Panc1 (cell line): Measurements from ENCODE around the gene OSTF1. TPM values are rescaled to one million over a fixed set of nuclear protein-coding genes. Genes with fewer than 3 reads are reported as not detected.

Experiments
- ATAC-seq: fragments of 200-7000 bp; cut with Tn5 transposase; 2 replicates; pipeline ENCODE4 v1.9.1; 2020; ENCODE audit warnings: mild to moderate bottlenecking, moderate library complexity
- BruUV-seq: library from RNA; stranded (reverse); fragments of 400-500 nt; replicated peaks from 2 replicates; lab custom pipeline; 2021; lab: Mats Ljungman, UMichigan
- CTCF ChIA-PET: fragments of 300-600 bp; sonication (Branson Sonifier 250); formaldehyde crosslinking; loops from one replicate; lab custom pipeline; 2022; ENCODE audit warnings: antibody characterized with exemption; lab: Charles Lee
- POLR2A ChIA-PET: fragments of 300-600 bp; sonication (Branson Sonifier 250); formaldehyde crosslinking; loops from one replicate; lab custom pipeline; 2022; ENCODE audit warnings: antibody characterized with exemption; lab: Charles Lee
- DNase-seq: peaks from one replicate; pipeline ENCODE4 v3.0.0-alpha.2; 2010; ENCODE audit warnings: low read depth, low spot score
- H3K27ac ChIP-seq: 2 replicates; pipeline ENCODE4 v1.5.1; 2011; ENCODE audit warnings: mild to moderate bottlenecking, low read length, inconsistent platforms
- H3K27me3 ChIP-seq: fragments of 200-500 bp; sonication (Bioruptor generic); 2 replicates; pipeline ENCODE4 v1.6.0; 2014; ENCODE audit warnings: low read length, inconsistent platforms; ENCODE audit not compliant: control insufficient read depth, insufficient read depth
- H3K36me3 ChIP-seq: fragments of 200-500 bp; sonication (Bioruptor generic); 2 replicates; pipeline ENCODE4 v1.5.1; 2014; ENCODE audit warnings: inconsistent platforms, mild to moderate bottlenecking, low read length, moderate library complexity; ENCODE audit not compliant: control insufficient read depth, insufficient read depth
- H3K4me1 ChIP-seq: 2 replicates; pipeline ENCODE4 v1.5.1; 2011; ENCODE audit warnings: inconsistent platforms, mild to moderate bottlenecking, low read length, moderate library complexity; ENCODE audit not compliant: control insufficient read depth, insufficient read depth
- H3K4me3 ChIP-seq, 2 experiments: 2 replicates each; pipeline ENCODE4 v1.5.1; 2011 to 2012; ENCODE audit warnings: low read depth in 2 of 2, low read length in 2 of 2, mild to moderate bottlenecking in 2 of 2, inconsistent platforms in 1 of 2, moderate library complexity in 1 of 2
- H3K9me3 ChIP-seq: fragments of 200-500 bp; sonication (Bioruptor generic); 2 replicates; pipeline ENCODE4 v1.5.1; 2014; ENCODE audit warnings: low read depth, mild to moderate bottlenecking, inconsistent platforms, low read length, moderate library complexity; ENCODE audit not compliant: control insufficient read depth, insufficient read depth
- CTCF ChIP-seq: fragments of 450-650 bp; IDR thresholded peaks from 2 replicates; pipeline ENCODE4 v1.5.1; 2017; ENCODE audit warnings: mild to moderate bottlenecking
- POLR2AphosphoS5 ChIP-seq: IDR thresholded peaks from 2 replicates; pipeline ENCODE4 v1.6.1; 2012; ENCODE audit warnings: mild to moderate bottlenecking, low read depth, low read length, moderate library complexity
- REST ChIP-seq, 2 experiments: IDR thresholded peaks; 2 replicates each; pipeline ENCODE4 v1.6.1; 2011 to 2012; ENCODE audit warnings: low read depth in 2 of 2, control low read depth in 1 of 2, low read length in 1 of 2, mild to moderate bottlenecking in 1 of 2, moderate library complexity in 1 of 2; ENCODE audit not compliant: insufficient read depth in 1 of 2
- SIN3A ChIP-seq: IDR thresholded peaks from 2 replicates; pipeline ENCODE4 v1.6.1; 2012; ENCODE audit warnings: low read depth, mild to moderate bottlenecking, low read length, moderate library complexity, borderline replicate concordance; ENCODE audit not compliant: insufficient read depth
- TCF7L2 ChIP-seq: IDR thresholded peaks from 2 replicates; pipeline ENCODE4 v1.6.1; 2011; ENCODE audit warnings: mild to moderate bottlenecking, low read depth, low read length, inconsistent platforms
- in situ Hi-C: cut with HindIII; loops from 2 replicates; pipeline ENCODE4 v1.10.0; 2016; ENCODE audit warnings: low sequenced_read_pairs, low pct_unique_long_range_greater_than_20kb
- intact Hi-C: fragments of 100-400 bp; cut with micrococcal nuclease; formaldehyde crosslinking; loops from one replicate; pipeline ENCODE4 v1.10.0; 2022; ENCODE audit not compliant: unreplicated experiment
- total RNA-seq: library from RNA; stranded (reverse); gene quantifications from one replicate; pipeline ENCODE4 v1.2.1, GENCODE V29; 2021; ENCODE audit not compliant: unreplicated experiment

Gene OSTF1
- total RNA-seq, 1 experiment from 2014 or later: 24.6 TPM

- no peak for DNase-seq
- Histone ChIP-seq H3K27ac (no peak overlapping the region), H3K27me3 (peaks cover 2% of the 10 kb centered on the region; the same call in 1 of the 2 replicates), H3K4me1 (no peaks in the 10 kb centered on the region), H3K36me3 (no peaks in the 10 kb centered on the region), H3K4me3 (no peak overlapping the region), H3K9me3 (no peaks in the 10 kb centered on the region)
- in situ Hi-C loops (no loop called here), intact Hi-C loops (no loop called here)
- no TSS peak for BruUV-seq
- ATAC-seq: no peak
- ChIA-PET POLR2A (no interaction called here), CTCF (no interaction called here)
- TF ChIP-seq POLR2AphosphoS5: no peak
- TF ChIP-seq SIN3A: no peak
- no peak for TF ChIP-seq CTCF
Observed at GRCh38 chr9:75188756-75189155, 100.4 kb downstream of the OSTF1 start.

GRCh38 chr9:75190762-75191161 is 102.4 kb downstream of the OSTF1 start:
- Histone ChIP-seq H3K9me3 (no peaks in the 10 kb centered on the region), H3K36me3 (no peaks in the 10 kb centered on the region), H3K27me3 (peaks cover 2% of the 10 kb centered on the region; the same call in 1 of the 2 replicates), H3K4me1 (no peaks in the 10 kb centered on the region), H3K27ac (no peak overlapping the region), H3K4me3 (no peak overlapping the region)
- BruUV-seq: no TSS peak
- in situ Hi-C loops (no loop called here), intact Hi-C loops (no loop called here)
- ChIA-PET POLR2A (no interaction called here), CTCF (no interaction called here)
- no peak for TF ChIP-seq CTCF
- no peak for TF ChIP-seq REST (IDR thresholded peaks at IDR 0.05; ENCODE audit: insufficient read depth in 1 of 2, low read depth in 2 of 2, low read length in 1 of 2)
- no peak for TF ChIP-seq TCF7L2
- TF ChIP-seq SIN3A: no peak
- no peak for TF ChIP-seq POLR2AphosphoS5
- ATAC-seq: no peak
- DNase-seq: no peak

Other genes starting within 250 kb of the OSTF1 start
- 0.05 TPM for gene TRPM6, start 200.6 kb upstream of the OSTF1 start, total RNA-seq
- 9.2 TPM for gene C9orf40, start 135.6 kb upstream of the OSTF1 start, total RNA-seq
- gene CARNMT1, start 60.2 kb upstream of the OSTF1 start, total RNA-seq: 13.8 TPM
- 16.0 TPM for gene NMRK1, start 359 bp upstream of the OSTF1 start, total RNA-seq